ENCODE measurements around the gene TSPAN18.

Gene TSPAN18

DNA sequence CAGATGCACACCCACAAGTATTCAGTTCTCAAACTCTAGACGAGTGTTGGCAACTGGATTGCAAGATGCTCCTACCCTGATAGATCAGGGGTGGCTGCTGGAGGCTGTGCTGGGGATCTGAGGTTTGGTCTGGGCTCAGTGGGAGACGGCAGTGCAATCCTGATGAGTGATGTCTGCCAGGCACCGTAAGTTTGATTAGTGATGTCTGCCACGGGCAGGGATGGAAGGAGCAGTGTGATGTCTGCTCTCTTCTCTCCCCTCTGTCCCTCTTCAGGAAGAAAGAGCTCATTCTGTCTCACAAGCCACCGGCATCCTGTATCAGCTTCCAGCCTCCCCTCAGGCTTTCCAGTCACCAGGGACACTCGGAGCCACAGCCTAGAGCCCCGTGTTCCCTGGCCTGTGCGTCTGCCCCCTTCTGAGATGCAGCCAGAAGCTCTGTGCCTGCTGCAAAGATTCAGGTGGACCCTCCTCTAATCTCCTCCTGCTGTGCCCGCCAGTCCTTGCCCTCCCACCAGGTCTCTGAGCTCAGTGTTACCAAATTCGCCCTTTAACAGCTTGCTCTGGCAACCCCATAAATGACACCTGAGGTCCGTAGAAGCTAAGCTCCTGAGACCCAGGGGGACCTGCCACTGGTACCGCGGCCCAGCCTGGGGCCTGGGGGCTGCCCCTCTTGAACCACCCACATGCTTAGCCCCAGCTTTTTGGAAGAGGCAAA, 204.0 kb downstream of the TSPAN18 start:
- Histone ChIP-seq H3K27me3 (ENCODE audit: insufficient read depth, low read length) (no peaks in the 10 kb centered on the region), H3K9me2 (ENCODE audit: low read depth, low read length) (no peaks in the 10 kb centered on the region), H3K9me3 (ENCODE audit: low read length) (no peaks in the 10 kb centered on the region), H3K4me1 (ENCODE audit: insufficient read depth, low read length, severe bottlenecking) (no peaks in the 10 kb centered on the region), H3K36me3 (ENCODE audit: insufficient read depth, low read length) (no peaks in the 10 kb centered on the region), H3K79me2 (ENCODE audit: insufficient read depth, low read length) (no peaks in the 10 kb centered on the region), H3K4me3 (ENCODE audit: low read depth, low read length, poor library complexity, severe bottlenecking) (no peak overlapping the region), H3K9ac (ENCODE audit: low read length) (no peak overlapping the region), H3K27ac (ENCODE audit: low read depth, low read length, poor library complexity, severe bottlenecking) (no peak overlapping the region), H2AFZ (ENCODE audit: low read length) (no peak overlapping the region), H4K20me1 (ENCODE audit: insufficient read depth, low read length) (no peaks in the 10 kb centered on the region), H3K4me2 (ENCODE audit: low read length) (no peak overlapping the region), H3F3A (ENCODE audit: insufficient read depth, low read length) (no peaks in the 10 kb centered on the region)
- TF ChIP-seq, protein P1, sequence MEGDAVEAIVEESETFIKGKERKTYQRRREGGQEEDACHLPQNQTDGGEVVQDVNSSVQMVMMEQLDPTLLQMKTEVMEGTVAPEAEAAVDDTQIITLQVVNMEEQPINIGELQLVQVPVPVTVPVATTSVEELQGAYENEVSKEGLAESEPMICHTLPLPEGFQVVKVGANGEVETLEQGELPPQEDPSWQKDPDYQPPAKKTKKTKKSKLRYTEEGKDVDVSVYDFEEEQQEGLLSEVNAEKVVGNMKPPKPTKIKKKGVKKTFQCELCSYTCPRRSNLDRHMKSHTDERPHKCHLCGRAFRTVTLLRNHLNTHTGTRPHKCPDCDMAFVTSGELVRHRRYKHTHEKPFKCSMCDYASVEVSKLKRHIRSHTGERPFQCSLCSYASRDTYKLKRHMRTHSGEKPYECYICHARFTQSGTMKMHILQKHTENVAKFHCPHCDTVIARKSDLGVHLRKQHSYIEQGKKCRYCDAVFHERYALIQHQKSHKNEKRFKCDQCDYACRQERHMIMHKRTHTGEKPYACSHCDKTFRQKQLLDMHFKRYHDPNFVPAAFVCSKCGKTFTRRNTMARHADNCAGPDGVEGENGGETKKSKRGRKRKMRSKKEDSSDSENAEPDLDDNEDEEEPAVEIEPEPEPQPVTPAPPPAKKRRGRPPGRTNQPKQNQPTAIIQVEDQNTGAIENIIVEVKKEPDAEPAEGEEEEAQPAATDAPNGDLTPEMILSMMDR (IDR thresholded peaks at IDR 0.05; ENCODE audit: low read length), result no peak
- TF ChIP-seq EZH2 (IDR thresholded peaks at IDR 0.05; ENCODE audit: borderline replicate concordance, low read length), result no peak

GRCh38 chr11:44931466-44931865, 204.7 kb downstream of the TSPAN18 start:
- Histone ChIP-seq H3F3A (ENCODE audit: insufficient read depth, low read length) (no peaks in the 10 kb centered on the region), H3K27me3 (ENCODE audit: insufficient read depth, low read length) (no peaks in the 10 kb centered on the region), H3K9me3 (ENCODE audit: low read length) (no peaks in the 10 kb centered on the region), H3K79me2 (ENCODE audit: insufficient read depth, low read length) (no peaks in the 10 kb centered on the region), H3K9me2 (ENCODE audit: low read depth, low read length) (no peaks in the 10 kb centered on the region), H4K20me1 (ENCODE audit: insufficient read depth, low read length) (no peaks in the 10 kb centered on the region), H3K36me3 (ENCODE audit: insufficient read depth, low read length) (no peaks in the 10 kb centered on the region), H3K9ac (ENCODE audit: low read length) (no peak overlapping the region), H2AFZ (ENCODE audit: low read length) (no peak overlapping the region), H3K4me2 (ENCODE audit: low read length) (no peak overlapping the region), H3K4me1 (ENCODE audit: insufficient read depth, low read length, severe bottlenecking) (no peaks in the 10 kb centered on the region), H3K27ac (ENCODE audit: low read depth, low read length, poor library complexity, severe bottlenecking) (no peak overlapping the region), H3K4me3 (ENCODE audit: low read depth, low read length, poor library complexity, severe bottlenecking) (no peak overlapping the region)
- TF ChIP-seq, protein P1 (IDR thresholded peaks at IDR 0.05; ENCODE audit: low read length), result no peak
- no peak for TF ChIP-seq EZH2 (IDR thresholded peaks at IDR 0.05; ENCODE audit: borderline replicate concordance, low read length)

GRCh38 chr11:44934110-44934509, 207.3 kb downstream of the TSPAN18 start:
- no peaks in the 10 kb centered on the region for H3K9me3 ChIP-seq (ENCODE audit: low read length)
- TF ChIP-seq, protein P1 (IDR thresholded peaks at IDR 0.05; ENCODE audit: low read length), result no peak
- no peaks in the 10 kb centered on the region for H4K20me1 ChIP-seq (ENCODE audit: insufficient read depth, low read length)
- H3K9me2 ChIP-seq (ENCODE audit: low read depth, low read length), result no peaks in the 10 kb centered on the region
- H3K9ac ChIP-seq (ENCODE audit: low read length), result no peak overlapping the region
- no peak overlapping the region for H3K27ac ChIP-seq (ENCODE audit: low read depth, low read length, poor library complexity, severe bottlenecking)
- H3F3A ChIP-seq (ENCODE audit: insufficient read depth, low read length), result no peaks in the 10 kb centered on the region
- no peak overlapping the region for H2AFZ ChIP-seq (ENCODE audit: low read length)
- H3K4me3 ChIP-seq (ENCODE audit: low read depth, low read length, poor library complexity, severe bottlenecking), result no peak overlapping the region
- no peaks in the 10 kb centered on the region for H3K79me2 ChIP-seq (ENCODE audit: insufficient read depth, low read length)
- H3K4me2 ChIP-seq (ENCODE audit: low read length), result no peak overlapping the region
- H3K36me3 ChIP-seq (ENCODE audit: insufficient read depth, low read length), result no peaks in the 10 kb centered on the region
- H3K27me3 ChIP-seq (ENCODE audit: insufficient read depth, low read length), result no peaks in the 10 kb centered on the region
- no peaks in the 10 kb centered on the region for H3K4me1 ChIP-seq (ENCODE audit: insufficient read depth, low read length, severe bottlenecking)

All from OCI-LY1 (cell line).